ENCODE measurements around the gene TTC4. TPM values are rescaled to one million over a fixed set of nuclear protein-coding genes. Genes with fewer than 3 reads are reported as not detected.

The TTC4 gene
- total and polyA plus RNA-seq, 2 of the 4 experiments (the other 2 are of a cell fraction), result 21.6 to 27.1 TPM

- Histone ChIP-seq H3K18ac (ENCODE audit: low read depth, low read length) (no peak overlapping the region), H3K4ac (ENCODE audit: low read depth, low read length) (no peak overlapping the region), H3K9me3 (ENCODE audit: control insufficient read depth, insufficient read depth, low read length) (no peaks in the 10 kb centered on the region), H3K27ac (ENCODE audit: insufficient read depth, low read length) (no peak overlapping the region), H3K4me2 (ENCODE audit: low read depth, low read length) (no peak overlapping the region), H2BK15ac (ENCODE audit: low read depth, low read length) (no peak overlapping the region), H3K4me3 (ENCODE audit: insufficient read depth, low read depth, low read length) (no peak overlapping the region), H3K27me3 (ENCODE audit: control insufficient read depth, insufficient read depth, low read length) (peaks cover 54% of the 10 kb centered on the region), H2AK5ac (ENCODE audit: low read depth, low read length) (no peak overlapping the region), H3K9me1 (ENCODE audit: insufficient read depth, low read length) (no peaks in the 10 kb centered on the region), H4K5ac (ENCODE audit: low read depth, low read length) (no peak overlapping the region), H2BK120ac (ENCODE audit: low read depth, low read length) (no peak overlapping the region), H2AFZ (replicated peaks; ENCODE audit: low read length, poor library complexity) (no peak overlapping the region), H3K14ac (replicated peaks; ENCODE audit: low read depth, low read length) (no peak overlapping the region), H3K4me1 (ENCODE audit: control insufficient read depth, insufficient read depth, low read length) (no peaks in the 10 kb centered on the region), H3K79me1 (ENCODE audit: low read depth in 1 of 2, low read length in 2 of 2) (no peaks in the 10 kb centered on the region), H3K23ac (ENCODE audit: low read depth, low read length) (no peak overlapping the region), H4K20me1 (ENCODE audit: insufficient read depth, low read length) (no peaks in the 10 kb centered on the region), H4K91ac (ENCODE audit: insufficient read depth, low read depth, low read length) (no peak overlapping the region), H3K36me3 (ENCODE audit: control insufficient read depth, insufficient read depth, low read length) (no peaks in the 10 kb centered on the region), H4K8ac (ENCODE audit: low read depth in 2 of 2, low read length in 2 of 2) (no peak overlapping the region), H2BK5ac (ENCODE audit: low read depth, low read length, poor library complexity, severe bottlenecking) (no peak overlapping the region), H2BK20ac (ENCODE audit: low read depth, low read length) (no peak overlapping the region), H3K56ac (ENCODE audit: extremely low read depth, insufficient read depth, low read length) (no peak overlapping the region), H3K9ac (ENCODE audit: low read depth, low read length) (no peak overlapping the region), H2AK9ac (replicated peaks; ENCODE audit: low read depth, low read length, poor library complexity) (no peak overlapping the region)
- no peak for DNase-seq
- ChIA-PET CTCF (no interaction called here), POLR2A (ENCODE audit: unreplicated experiment) (interaction anchor here (0.7 kb wide), 1 partner anchor 544 kb away, joined by 5 read pairs; no protein-coding TSS in a partner anchor)
- TF ChIP-seq FOS (IDR thresholded peaks at IDR 0.05; ENCODE audit: low read depth, low read length) (no peak), SMC3 (IDR thresholded peaks at IDR 0.05; ENCODE audit: low read depth, low read length) (no peak), CEBPB (IDR thresholded peaks at IDR 0.05; ENCODE audit: low read depth, low read length) (no peak), POLR2A (IDR thresholded peaks at IDR 0.05; ENCODE audit: low read depth, low read length) (no peak), RAD21 (IDR thresholded peaks at IDR 0.05; ENCODE audit: low read length) (no peak), RCOR1 (IDR thresholded peaks at IDR 0.05; ENCODE audit: insufficient replicate concordance, low read length) (no peak), ELK1 (IDR thresholded peaks at IDR 0.05; ENCODE audit: borderline replicate concordance, low read depth, low read length) (no peak), MXI1 (IDR thresholded peaks at IDR 0.05; ENCODE audit: borderline replicate concordance, low read depth, low read length) (no peak), RFX5 (IDR thresholded peaks at IDR 0.05; ENCODE audit: low read depth, low read length) (no peak), CTCF (conservative IDR thresholded peaks at IDR 0.05; ENCODE audit: low read depth, low read length) (no peak)
- no TSS peak for BruUV-seq (replicated peaks)
- dilution Hi-C loops (cut with HindIII; ENCODE audit: low sequenced_read_pairs, unreplicated experiment), result no loop called here
- WGBS, 2 experiments (ENCODE audit: extremely low coverage in 2 of 2, insufficient read length in 1 of 2), result 50% methylated on average over 3 of the region's 7 CpGs; no CpG with 5 or more reads in 1 of the 2 experiments
- in situ Hi-C loops (cut with MboI; ENCODE audit: low sequenced_read_pairs), result loop anchor here (10.0 kb wide), 1 partner anchor 135 kb away; no protein-coding TSS in a partner anchor
- ATAC-seq (ENCODE audit: low read depth), result no peak
- intact Hi-C loops (cut with micrococcal nuclease), result no loop called here
These were observed 36.0 kb upstream of the TTC4 start for GRCh38 chr1:54679706-54680105.

All from IMR-90 (cell line).